HCT116 (cell line): Measurements from ENCODE around the gene CNTNAP2. TPM values are rescaled to one million over a fixed set of nuclear protein-coding genes. Genes with fewer than 3 reads are reported as not detected.

Source experiments
- ATAC-seq: fragments of 200-7000 bp; cut with Tn5 transposase; 2 replicates; pipeline ENCODE4 v1.9.1; 2020; ENCODE audit warnings: mild to moderate bottlenecking, moderate library complexity
- BruUV-seq: library from RNA; stranded (reverse); fragments of 400-500 nt; replicated peaks from 2 replicates; lab custom pipeline; 2021; lab: Mats Ljungman, UMichigan
- CTCF ChIA-PET: fragments of 300-600 bp; sonication (Branson Sonifier 250); formaldehyde crosslinking; loops from one replicate; lab custom pipeline; 2021; ENCODE audit warnings: antibody characterized with exemption; lab: Charles Lee
- POLR2A ChIA-PET: fragments of 300-600, 350-600 bp; sonication (Branson Sonifier 250); formaldehyde crosslinking; loops from one replicate; lab custom pipeline; 2021; ENCODE audit warnings: antibody characterized with exemption; lab: Charles Lee
- RAD21 ChIA-PET, 2 experiments: fragments of 300-600 bp; sonication (Branson Sonifier 250); formaldehyde crosslinking; loops; one replicate each; lab custom pipeline; 2023; ENCODE audit warnings: low total read pairs in 2 of 2; ENCODE audit not compliant: uncharacterized antibody in 2 of 2, unreplicated experiment in 2 of 2, low non-redundant PET in 1 of 2; lab: Charles Lee
- DNase-seq: peaks from one replicate; pipeline ENCODE4 v3.0.0-alpha.2; 2010; ENCODE audit warnings: low read depth, low spot score
- H2AFZ ChIP-seq: fragments of 200-600 bp; shearing (Covaris generic), sonication (generic); 2 replicates; pipeline ENCODE4 v1.6.1; 2017; ENCODE audit warnings: low read depth, mixed run types, mixed read lengths, antibody characterized with exemption, low read length; ENCODE audit not compliant: poor library complexity, severe bottlenecking
- H3K27ac ChIP-seq: 2 replicates; pipeline ENCODE4 v1.5.1; 2012; ENCODE audit warnings: low read depth, low read length
- H3K27me3 ChIP-seq: fragments of 200-600 bp; sonication (generic); 2 replicates; pipeline ENCODE4 v1.6.1; 2016; ENCODE audit warnings: mixed run types, low read length, mixed read lengths; ENCODE audit not compliant: insufficient read depth
- H3K36me3 ChIP-seq, 2 experiments: fragments of 200-500 bp in 1 of 2; fragments of 200-600 bp in 1 of 2; sonication (Bioruptor generic) in 1 of 2; sonication (generic) in 1 of 2; 2 replicates each; pipeline versions ENCODE4 v1.5.1 to v1.6.1; 2014 to 2016; ENCODE audit warnings: low read length in 2 of 2, inconsistent platforms in 1 of 2, mixed read lengths in 1 of 2, mixed run types in 1 of 2; ENCODE audit not compliant: insufficient read depth in 2 of 2, control insufficient read depth in 1 of 2
- H3K4me1 ChIP-seq, 2 experiments: fragments of 200-600 bp in 1 of 2; sonication (generic) in 1 of 2; 2 replicates each; pipeline versions ENCODE4 v1.5.1 to v1.6.1; 2012 to 2017; ENCODE audit warnings: low read length in 2 of 2, inconsistent platforms in 1 of 2, mild to moderate bottlenecking in 1 of 2, mixed read lengths in 1 of 2, mixed run types in 1 of 2, moderate library complexity in 1 of 2; ENCODE audit not compliant: insufficient read depth in 2 of 2, control insufficient read depth in 1 of 2
- H3K4me2 ChIP-seq: fragments of 200-600 bp; sonication (generic); 2 replicates; pipeline ENCODE4 v1.6.1; 2017; ENCODE audit warnings: mixed run types, low read length, mixed read lengths
- H3K4me3 ChIP-seq, 2 experiments: fragments of 200-600 bp in 1 of 2; sonication (generic) in 1 of 2; replicated peaks in 1 of 2; 2 replicates each; pipeline ENCODE4 v1.5.1; 2011 to 2016; ENCODE audit warnings: low read length in 2 of 2, control low read depth in 1 of 2, low read depth in 1 of 2, mild to moderate bottlenecking in 1 of 2, mixed read lengths in 1 of 2, mixed run types in 1 of 2
- H3K79me2 ChIP-seq: fragments of 200-600 bp; sonication (generic); 2 replicates; pipeline ENCODE4 v1.6.1; 2017; ENCODE audit warnings: mild to moderate bottlenecking, mixed run types, low read length, moderate library complexity, mixed read lengths; ENCODE audit not compliant: insufficient read depth
- H3K9ac ChIP-seq: fragments of 200-600 bp; sonication (generic); 2 replicates; pipeline ENCODE4 v1.6.1; 2016; ENCODE audit warnings: low read length, mixed read lengths
- H3K9me2 ChIP-seq: fragments of 200-600 bp; sonication (generic), shearing (Covaris generic); 2 replicates; pipeline ENCODE4 v1.6.1; 2017; ENCODE audit warnings: mixed run types, mild to moderate bottlenecking, moderate library complexity; ENCODE audit not compliant: insufficient read depth
- H3K9me3 ChIP-seq, 2 experiments: fragments of 200-500 bp in 1 of 2; fragments of 200-600 bp in 1 of 2; sonication (Bioruptor generic) in 1 of 2; sonication (generic) in 1 of 2; 2 replicates each; pipeline ENCODE4 v1.6.1; 2014 to 2017; ENCODE audit warnings: low read length in 2 of 2, mixed read lengths in 2 of 2, inconsistent platforms in 1 of 2, low read depth in 1 of 2, mild to moderate bottlenecking in 1 of 2, mixed run types in 1 of 2, moderate library complexity in 1 of 2; ENCODE audit not compliant: control insufficient read depth in 1 of 2, insufficient read depth in 1 of 2
- H4K20me1 ChIP-seq: fragments of 200-600 bp; sonication (generic), shearing (Covaris generic); 2 replicates; pipeline ENCODE4 v1.6.1; 2017; ENCODE audit warnings: mixed run types, mild to moderate bottlenecking, moderate library complexity; ENCODE audit not compliant: insufficient read depth
- ATF3 ChIP-seq: IDR thresholded peaks from 2 replicates; pipeline ENCODE4 v1.6.1; 2012
- CBX3 ChIP-seq: IDR thresholded peaks from 2 replicates; pipeline ENCODE4 v1.6.1; 2012; ENCODE audit warnings: low read depth
- CEBPB ChIP-seq: IDR thresholded peaks from 2 replicates; pipeline ENCODE4 v1.6.1; 2012; ENCODE audit warnings: low read depth
- EGR1 ChIP-seq: IDR thresholded peaks from 2 replicates; pipeline ENCODE4 v1.6.1; 2012; ENCODE audit warnings: low read depth
- ELF1 ChIP-seq: IDR thresholded peaks from 2 replicates; pipeline ENCODE4 v1.6.1; 2012; ENCODE audit warnings: low read depth, borderline replicate concordance
- EZH2 ChIP-seq: fragments of 200-600 bp; sonication (generic); IDR thresholded peaks from 2 replicates; pipeline ENCODE4 v1.6.1; 2017; ENCODE audit warnings: antibody characterized with exemption, mixed run types
- EZH2phosphoT487 ChIP-seq: fragments of 200-600 bp; IDR thresholded peaks from 2 replicates; pipeline ENCODE4 v1.6.1; 2018; ENCODE audit warnings: antibody characterized with exemption, borderline replicate concordance
- POLR2AphosphoS5 ChIP-seq: IDR thresholded peaks from 2 replicates; pipeline ENCODE4 v1.6.1; 2011; ENCODE audit warnings: mild to moderate bottlenecking, low read depth, low read length, moderate library complexity
- RAD21 ChIP-seq: IDR thresholded peaks from 2 replicates; pipeline ENCODE4 v1.6.1; 2012; ENCODE audit warnings: low read depth, mild to moderate bottlenecking
- REST ChIP-seq: IDR thresholded peaks from 2 replicates; pipeline ENCODE4 v1.6.1; 2012; ENCODE audit warnings: low read depth
- SIN3A ChIP-seq: IDR thresholded peaks from 2 replicates; pipeline ENCODE4 v1.6.1; 2012; ENCODE audit warnings: low read depth
- SP1 ChIP-seq: IDR thresholded peaks from 2 replicates; pipeline ENCODE4 v1.6.1; 2012; ENCODE audit warnings: low read depth
- ZNF274 ChIP-seq: fragments of 200-500 bp; sonication (Bioruptor generic); IDR thresholded peaks from 2 replicates; pipeline ENCODE4 v1.6.1; 2014; ENCODE audit warnings: mild to moderate bottlenecking, low read depth, low read length, inconsistent platforms
- intact Hi-C: fragments of 100-400 bp; cut with micrococcal nuclease; formaldehyde crosslinking; loops from 2 replicates; pipeline ENCODE4 v1.10.0; 2022
- total RNA-seq: library from RNA; stranded (reverse); gene quantifications from one replicate; pipeline ENCODE4 v1.2.1, GENCODE V29; 2021; ENCODE audit not compliant: unreplicated experiment

Gene CNTNAP2
- total RNA-seq, 1 experiment from 2014 or later = 0.37 TPM

- TF ChIP-seq REST (no peak), EZH2phosphoT487 (no peak), EZH2 (no peak), EGR1 (no peak), RAD21 (no peak), POLR2AphosphoS5 (no peak), ZNF274 (no peak), ELF1 (no peak), SP1 (no peak), ATF3 (no peak)
Measured at GRCh38 chr7:148288592-148289151, 2172.1 kb downstream of the CNTNAP2 start (continued).

- H3K9me2 ChIP-seq = no peaks in the 10 kb centered on the region
- intact Hi-C loops = no loop called here
- ATAC-seq (no peak), DNase-seq (no peak)
- no TSS peak for BruUV-seq
- H4K20me1 ChIP-seq = no peaks in the 10 kb centered on the region
- RAD21 ChIA-PET = no interaction called here
- POLR2A ChIA-PET = no interaction called here
- H3K9me3 ChIP-seq = no peaks in the 10 kb centered on the region
- H3K9ac ChIP-seq = no peak overlapping the region
- no peak overlapping the region for H3K4me3 ChIP-seq
- no peak overlapping the region for H3K4me2 ChIP-seq
- peaks cover 7% of the 10 kb centered on the region for H3K27me3 ChIP-seq
- CTCF ChIA-PET = no interaction called here
- H3K4me1 ChIP-seq = no peaks in the 10 kb centered on the region
- no peaks in the 10 kb centered on the region for H3K79me2 ChIP-seq
- TF ChIP-seq CEBPB (no peak), SIN3A (no peak), RAD21 (no peak), EZH2 (no peak), EZH2phosphoT487 (no peak), CBX3 (no peak)
- H2AFZ ChIP-seq = no peak overlapping the region
- no peaks in the 10 kb centered on the region for H3K36me3 ChIP-seq
- H3K27ac ChIP-seq = no peak overlapping the region
Measured at GRCh38 chr7:148289630-148290029, 2173.0 kb downstream of the CNTNAP2 start.
